GM21529 (cell line): Measurements from ENCODE around the gene NT5C3A.
"Not testable (repeated sequence)": the region's sequence is repeated elsewhere in the genome, so short reads cannot be mapped to it uniquely, and the experiment has no call there.

ENCODE experiments used
- ATAC-seq: cut with Tn5 transposase; IDR thresholded peaks from one replicate; pipeline ENCODE4 v1.9.1; 2021; ENCODE audit not compliant: unreplicated experiment

Gene NT5C3A

DNA sequence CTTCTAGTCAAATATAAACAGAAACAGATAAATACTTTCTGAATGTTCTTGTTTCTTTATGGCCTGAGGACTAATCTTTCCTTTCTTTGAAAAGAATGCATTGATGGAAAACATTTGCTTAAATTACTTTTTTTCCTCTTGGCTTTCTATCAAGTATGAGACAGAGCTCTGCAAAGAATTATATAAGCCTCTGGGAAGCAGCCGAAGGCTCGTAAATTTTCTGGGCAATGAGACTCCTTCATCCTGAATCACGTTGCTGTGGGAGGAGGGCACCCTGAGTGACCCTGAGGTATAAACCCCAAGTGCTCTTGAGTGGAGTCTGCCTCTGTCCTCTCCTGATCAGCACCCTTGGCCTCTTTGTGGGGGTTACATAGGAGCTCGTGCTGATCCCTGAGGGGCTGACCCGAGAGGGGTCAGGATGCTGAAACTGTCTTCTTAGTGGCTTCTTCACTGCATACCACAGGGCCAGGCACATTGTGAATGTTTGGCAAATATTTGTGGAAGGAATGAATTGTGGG is 71.4 kb downstream of the NT5C3A start:
- not testable (repeated sequence) for ATAC-seq

DNA sequence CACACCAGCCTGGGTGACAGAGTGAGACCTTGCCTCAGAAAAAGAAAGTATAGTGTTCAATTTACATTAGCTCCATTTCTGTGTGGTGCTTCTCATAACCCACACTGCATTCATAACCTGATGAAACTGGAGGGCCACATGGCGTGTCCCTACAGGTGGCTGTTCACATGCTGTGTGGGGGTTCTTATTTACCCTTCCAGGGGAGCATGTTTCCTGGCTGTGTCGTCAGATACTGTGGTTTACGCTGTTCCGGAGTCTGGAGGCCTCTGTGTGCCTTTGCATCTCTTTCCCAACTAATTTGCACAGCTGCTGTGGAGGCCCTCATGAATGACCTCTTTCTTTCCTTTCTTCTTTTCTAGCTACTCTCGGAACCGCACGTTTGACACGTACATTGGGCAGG is 74.4 kb downstream of the NT5C3A start:
- ATAC-seq: peak; percentile 86

DNA sequence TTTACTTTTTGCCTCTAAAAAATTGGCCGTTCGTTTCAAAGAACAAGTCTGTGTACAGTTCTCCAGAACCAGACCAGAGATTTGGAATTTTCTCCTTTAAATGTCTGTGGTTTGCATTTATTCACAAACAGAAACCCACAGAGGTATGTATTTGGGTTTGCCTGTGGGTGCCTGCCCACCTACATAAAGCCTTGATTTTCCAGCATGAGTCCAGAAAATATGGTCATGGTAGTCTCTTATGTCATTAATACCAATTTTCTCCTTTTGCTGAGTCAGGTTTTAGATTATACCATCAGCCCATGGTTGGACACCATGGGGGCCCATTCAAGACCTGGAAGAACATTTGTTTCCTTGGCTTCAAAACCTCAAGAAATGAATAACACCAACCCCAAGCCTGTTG is 82.7 kb downstream of the NT5C3A start:
- ATAC-seq: not testable (repeated sequence)

DNA sequence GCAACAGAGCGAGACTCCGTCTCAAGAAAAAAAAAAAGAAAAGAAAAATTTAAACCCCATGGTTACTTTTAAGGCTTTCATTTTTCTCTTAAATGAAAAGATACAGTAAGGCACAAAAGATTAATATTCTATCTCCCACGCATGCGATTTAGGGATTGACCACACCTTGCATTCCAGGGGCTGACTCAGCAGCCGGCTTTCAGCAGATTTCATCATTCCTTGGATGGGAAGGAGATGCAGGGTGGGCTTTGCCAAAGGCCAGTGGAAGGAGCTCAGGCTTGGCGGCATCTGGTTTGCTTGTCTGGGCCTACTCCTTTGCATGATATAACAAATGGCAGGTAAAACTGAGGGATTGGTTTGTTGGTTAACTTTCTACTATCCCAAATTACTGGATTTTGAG is 83.3 kb downstream of the NT5C3A start:
- not testable (repeated sequence) for ATAC-seq

DNA sequence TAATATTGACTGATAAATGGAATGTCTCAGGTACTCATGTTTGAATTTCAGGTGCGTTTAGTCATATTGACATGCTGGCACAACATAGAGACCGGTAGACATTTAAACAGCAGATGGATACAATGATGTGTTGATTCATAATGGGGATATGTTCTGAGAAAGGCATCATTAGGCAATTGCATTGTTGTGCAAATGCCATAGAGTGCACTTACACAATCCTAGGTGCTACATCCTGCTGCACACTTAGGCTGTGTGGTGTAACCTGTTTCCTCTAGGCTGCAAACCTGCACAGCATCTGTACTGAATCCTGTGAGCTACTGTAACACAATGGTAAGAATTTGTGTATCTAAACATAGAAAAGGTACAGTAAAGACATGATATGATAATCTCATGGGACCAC is 85.4 kb downstream of the NT5C3A start:
- ATAC-seq: not testable (repeated sequence)

DNA sequence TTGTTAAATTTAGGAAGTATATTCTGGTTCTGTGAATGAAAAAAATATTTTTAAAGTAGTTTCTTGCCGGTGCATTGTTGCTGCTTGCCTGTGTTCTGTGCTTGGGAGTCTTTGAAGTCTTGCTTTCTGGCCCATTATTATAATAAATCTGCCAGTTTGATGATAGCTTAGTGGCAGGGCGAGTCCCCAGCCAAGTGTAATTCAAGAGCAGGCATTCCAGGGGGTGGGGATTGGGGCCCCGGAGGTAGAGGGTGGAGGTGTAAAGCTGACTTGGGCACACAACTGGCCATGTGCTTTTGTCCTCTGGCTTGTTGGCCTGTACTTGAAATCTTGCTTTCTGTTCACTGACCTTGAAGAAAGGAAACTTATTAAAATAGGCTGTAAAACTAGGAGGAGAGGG is 90.6 kb downstream of the NT5C3A start:
- ATAC-seq: not testable (repeated sequence)

DNA sequence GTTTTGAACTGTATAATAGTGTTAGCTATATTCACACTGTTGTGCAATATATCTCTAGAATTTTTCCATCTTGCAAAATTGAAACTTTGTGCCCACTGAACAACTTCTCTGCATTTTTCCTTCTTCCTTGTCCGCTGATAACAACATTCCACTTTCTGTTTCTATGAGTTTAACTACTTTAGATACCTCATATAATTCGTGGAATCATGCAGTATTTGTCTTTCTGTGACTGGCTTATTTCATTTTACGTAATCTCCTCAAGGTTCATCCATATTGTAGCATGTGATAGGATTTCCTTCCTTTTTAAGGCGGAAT is 95.4 kb downstream of the NT5C3A start:
- ATAC-seq: not testable (repeated sequence)

DNA sequence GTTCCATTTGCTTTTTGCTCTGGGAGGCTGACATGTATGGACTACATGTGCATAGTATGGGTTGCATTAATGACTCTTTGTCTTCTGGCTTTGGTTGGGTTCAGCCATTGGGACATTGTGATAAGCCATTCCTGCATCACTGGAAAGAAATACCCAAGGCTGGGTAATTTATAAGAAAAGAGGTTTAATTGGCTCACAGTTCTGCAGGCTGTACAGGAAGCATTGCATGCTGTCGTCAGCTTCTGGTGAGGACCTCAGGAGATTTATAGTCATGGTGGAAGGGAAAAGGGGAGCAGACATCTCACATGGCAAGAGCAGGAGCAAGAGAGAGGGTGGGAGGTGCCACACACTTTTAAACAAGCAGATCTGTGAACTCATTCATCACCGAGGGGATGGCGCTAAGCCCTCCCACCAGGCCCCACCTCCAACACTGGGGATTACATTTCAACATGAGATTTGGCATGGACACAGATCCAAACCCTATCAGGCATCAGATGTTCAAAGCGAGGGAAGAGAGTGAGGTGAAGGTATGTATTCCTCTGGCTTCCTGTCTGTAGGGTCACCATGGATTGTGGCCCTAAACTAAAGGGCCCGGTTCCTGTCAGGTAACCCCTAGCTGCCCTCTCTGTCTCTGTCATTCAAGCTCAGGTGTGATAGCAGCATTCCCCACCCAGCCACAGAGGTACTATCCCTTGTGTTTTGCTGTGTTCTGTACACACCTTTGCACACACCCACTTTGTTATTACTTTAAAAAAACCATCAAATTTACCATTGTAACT is 95.9 kb downstream of the NT5C3A start:
- ATAC-seq: not testable (repeated sequence)

DNA sequence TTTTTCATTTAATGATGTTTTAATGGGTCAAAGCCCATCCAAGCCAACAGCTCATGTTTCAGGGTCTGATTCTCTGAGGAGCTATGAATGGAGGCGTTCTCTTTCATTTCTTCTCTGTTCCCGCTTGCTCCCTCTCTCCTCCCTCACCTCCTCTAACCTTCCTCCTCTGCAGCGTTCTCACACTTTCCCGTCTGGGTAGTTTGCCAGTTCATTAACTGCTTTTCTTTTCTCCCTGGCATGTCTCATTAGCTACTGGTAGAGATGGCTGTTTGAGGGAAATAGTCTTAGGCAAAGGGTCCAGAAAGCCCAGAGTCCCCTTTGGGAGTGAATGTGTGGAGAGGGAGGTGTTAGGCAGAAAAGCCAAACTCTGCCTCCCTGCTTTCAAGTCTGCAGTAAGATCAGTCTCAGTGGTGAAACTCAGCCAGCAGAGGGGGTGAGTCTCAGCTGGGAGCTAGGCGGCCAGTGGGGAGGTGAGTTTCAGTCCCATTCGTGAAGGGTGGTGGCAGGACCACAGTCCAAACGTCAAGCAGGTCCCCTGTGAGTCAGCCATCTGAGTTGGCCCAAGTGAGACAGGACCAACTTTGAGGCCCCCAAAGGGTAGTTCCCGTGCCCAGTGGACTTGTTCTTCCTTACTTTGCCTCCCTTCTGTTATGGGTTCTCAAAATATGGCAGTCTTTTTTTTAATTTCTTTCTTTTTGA is 98.0 kb downstream of the NT5C3A start:
- peak; percentile 97 for ATAC-seq
